GM15510 (cell line): ENCODE results near the gene LRRN4.

Experiments used
- POLR2A ChIP-seq: IDR thresholded peaks from 3 replicates; pipeline ENCODE4 v1.6.1; 2011; ENCODE audit warnings: borderline replicate concordance; ENCODE audit not compliant: insufficient read length; ENCODE audit errors: extremely low read depth

The LRRN4 gene

GRCh38 chr20:6044115-6044514 is 9.7 kb downstream of the LRRN4 start:
- no peak for TF ChIP-seq POLR2A

- no peak for TF ChIP-seq POLR2A
Observed at GRCh38 chr20:6041808-6042265, 12.0 kb downstream of the LRRN4 start.

GRCh38 chr20:6040958-6041807 is 12.7 kb downstream of the LRRN4 start:
- no peak for TF ChIP-seq POLR2A

DNA sequence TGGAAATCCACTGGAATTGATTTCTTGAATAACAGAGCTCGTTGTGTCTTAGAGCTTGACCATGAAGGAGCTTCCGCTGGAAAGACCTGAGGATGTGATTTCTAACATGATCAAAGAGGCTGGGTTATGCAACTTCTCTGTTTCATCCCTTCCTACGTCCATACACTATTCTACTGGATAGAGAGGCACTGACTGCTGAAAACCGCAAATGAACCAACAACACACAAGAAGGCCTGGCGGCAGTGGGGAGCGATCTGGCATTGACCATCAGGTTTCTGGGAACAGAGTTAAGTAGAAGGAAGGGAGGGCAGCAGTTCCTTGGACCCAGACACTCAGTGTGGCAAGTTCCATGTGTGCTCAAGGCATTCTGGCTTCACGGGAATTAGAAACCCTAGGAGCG is 13.3 kb downstream of the LRRN4 start:
- no peak for TF ChIP-seq POLR2A

DNA sequence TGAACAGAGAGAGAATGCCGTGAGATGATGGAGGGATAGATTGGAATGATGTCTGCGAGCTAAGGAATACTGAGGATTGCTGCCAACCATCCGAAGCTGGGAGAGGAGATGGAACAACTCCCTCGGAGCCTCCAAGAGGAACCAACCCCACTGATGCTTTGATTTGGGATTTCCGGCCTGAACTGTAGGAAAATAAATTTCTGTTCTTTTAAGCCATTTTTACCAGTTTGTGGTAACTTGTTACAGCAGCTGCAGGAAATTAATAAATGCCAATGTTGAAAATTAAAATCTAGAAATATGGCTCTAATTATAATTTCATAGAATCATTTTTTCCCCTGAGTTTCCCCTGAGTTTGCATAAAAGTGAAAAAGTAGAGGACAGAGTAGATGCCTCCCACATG is 14.1 kb downstream of the LRRN4 start:
- no peak for TF ChIP-seq POLR2A

DNA sequence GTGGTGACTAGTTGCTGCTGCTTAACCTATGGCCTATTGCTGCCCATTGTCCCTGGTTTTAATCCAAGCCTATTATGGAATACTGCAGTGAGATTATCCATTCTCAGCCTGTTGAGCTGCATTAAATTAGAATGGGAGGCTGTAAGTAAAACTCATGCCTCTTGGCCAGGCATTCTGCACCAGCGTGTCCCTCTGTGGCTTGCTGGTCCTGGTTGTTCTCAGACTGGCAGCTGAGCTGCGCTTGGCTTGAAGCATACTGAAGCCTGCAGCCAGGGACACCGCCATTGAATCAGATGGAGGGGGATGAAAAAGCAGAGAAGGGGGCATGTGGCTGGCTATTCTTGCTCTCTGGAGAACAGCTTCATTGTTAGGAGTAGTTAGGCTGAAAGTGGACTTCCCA is 15.6 kb downstream of the LRRN4 start:
- no peak for TF ChIP-seq POLR2A

DNA sequence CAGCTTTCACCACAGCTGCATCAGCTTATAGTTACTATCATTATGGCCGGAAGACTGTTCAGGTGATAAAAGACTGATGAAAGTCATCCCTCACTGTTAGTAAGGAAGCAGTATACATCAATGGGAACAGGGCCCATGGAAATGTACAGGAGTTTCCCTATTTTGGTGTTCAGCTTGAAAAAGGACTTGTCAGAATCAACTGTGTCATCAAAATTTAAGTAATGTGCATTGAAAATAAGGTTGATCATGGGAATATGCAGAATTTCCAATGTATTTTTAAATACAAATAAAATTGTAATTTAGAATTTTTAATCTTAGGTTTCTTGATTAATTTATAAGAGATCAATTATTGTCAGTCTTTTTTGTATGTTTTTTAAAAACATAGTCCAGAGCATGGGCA is 16.8 kb downstream of the LRRN4 start:
- TF ChIP-seq POLR2A = no peak

- no peak for TF ChIP-seq POLR2A
Observed at GRCh38 chr20:6036213-6036612, 17.6 kb downstream of the LRRN4 start.

GRCh38 chr20:6034134-6034969 is 19.5 kb downstream of the LRRN4 start:
- no peak for TF ChIP-seq POLR2A

DNA sequence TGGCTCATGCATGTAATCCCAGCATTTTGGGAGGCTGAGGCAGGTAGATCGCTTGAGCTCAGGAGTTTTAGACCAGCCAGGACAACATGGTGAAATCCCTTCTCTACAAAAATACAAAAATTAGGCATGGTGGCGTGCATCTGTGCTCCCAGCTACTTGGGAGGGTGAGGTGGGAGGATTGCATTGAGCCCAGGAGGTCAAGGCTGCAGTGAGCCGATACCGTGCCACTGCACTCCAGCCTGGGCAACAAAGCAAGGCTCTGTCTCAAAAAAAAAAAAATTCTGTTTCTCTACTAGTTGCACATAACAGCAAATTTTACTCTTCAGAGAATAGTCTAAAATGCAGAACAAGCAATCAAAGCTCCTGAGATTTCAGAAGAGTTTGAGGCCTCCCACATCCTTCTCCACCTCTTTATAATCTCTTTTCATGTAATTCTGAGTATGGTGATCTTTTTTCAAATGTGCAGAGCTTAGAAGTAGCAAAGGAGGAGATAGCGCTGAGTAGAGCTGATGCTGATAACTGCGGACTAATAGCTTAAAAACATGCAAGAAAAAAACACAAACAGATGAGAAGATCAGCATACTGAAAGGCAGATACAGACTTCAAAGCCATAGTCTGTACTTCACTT is 23.3 kb downstream of the LRRN4 start:
- no peak for TF ChIP-seq POLR2A

- no peak for TF ChIP-seq POLR2A
Observed at GRCh38 chr20:6029538-6029937, 24.3 kb downstream of the LRRN4 start.

GRCh38 chr20:6028818-6029217 is 25.0 kb downstream of the LRRN4 start:
- no peak for TF ChIP-seq POLR2A

DNA sequence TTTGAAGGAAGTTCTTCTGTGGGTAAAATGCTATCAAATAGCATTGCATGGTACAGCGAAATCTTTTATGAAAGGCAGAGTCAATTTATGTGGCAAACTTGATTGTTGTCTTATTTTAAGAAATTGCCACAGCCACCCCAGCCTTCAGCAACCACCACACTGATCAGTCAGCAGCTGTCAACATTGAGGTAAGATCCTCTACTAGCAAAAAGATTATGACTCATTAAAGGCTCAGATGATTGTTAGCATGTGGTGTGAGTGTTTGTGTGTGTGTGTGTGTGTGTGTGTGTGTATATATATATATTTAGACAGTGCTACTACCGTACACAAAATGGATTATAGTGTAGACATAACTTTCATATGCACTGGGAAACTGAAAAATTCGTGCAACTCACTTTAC is 27.8 kb downstream of the LRRN4 start:
- no peak for TF ChIP-seq POLR2A

DNA sequence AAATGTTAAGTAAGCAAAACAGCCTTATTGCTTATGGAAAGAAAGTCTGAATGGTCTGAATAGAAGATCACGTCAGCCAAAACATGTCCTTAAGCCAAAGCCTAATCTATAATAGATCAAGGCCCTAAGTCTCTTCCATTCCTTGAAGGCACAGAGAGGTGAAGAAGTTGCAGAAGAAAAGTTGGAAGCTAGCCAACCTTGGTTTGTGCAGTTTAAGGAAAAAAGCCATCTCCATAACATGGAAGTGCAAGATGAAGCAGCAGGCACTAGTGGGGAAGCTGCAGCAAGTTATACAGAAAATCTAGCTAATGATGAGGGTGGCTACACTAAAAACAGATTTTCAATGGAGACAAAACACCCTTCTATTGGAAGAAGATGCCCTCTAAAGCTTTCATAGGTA is 29.1 kb downstream of the LRRN4 start:
- TF ChIP-seq POLR2A = no peak

GRCh38 chr20:6017880-6018279 is 36.0 kb downstream of the LRRN4 start:
- no peak for TF ChIP-seq POLR2A
